Liver (tissue), 3 donors: ENCODE measurements around the gene WDR82.

ENCODE experiments used
- FOXA1 ChIP-seq: IDR thresholded peaks from 2 replicates; pipeline ENCODE4 v1.6.1; 2016; ENCODE audit warnings: antibody characterized with exemption
- GABPA ChIP-seq, 2 donors: IDR thresholded peaks in 1 of 2; conservative IDR thresholded peaks in 1 of 2; 2 replicates each; pipeline ENCODE4 v1.6.1; 2016; ENCODE audit warnings: antibody characterized with exemption in 2 of 2, mild to moderate bottlenecking in 1 of 2, moderate library complexity in 1 of 2
- HNF4A ChIP-seq, 2 donors: conservative IDR thresholded peaks; 2 replicates each; pipeline ENCODE4 v1.6.1; 2016; ENCODE audit warnings: antibody characterized with exemption in 2 of 2, mild to moderate bottlenecking in 2 of 2
- HNF4G ChIP-seq: IDR thresholded peaks from 2 replicates; pipeline ENCODE4 v1.6.1; 2016; ENCODE audit warnings: antibody characterized with exemption
- JUND ChIP-seq, 2 donors: IDR thresholded peaks; 2 replicates each; pipeline ENCODE4 v1.6.1; 2016; ENCODE audit warnings: antibody characterized with exemption in 2 of 2
- SP1 ChIP-seq: IDR thresholded peaks from 2 replicates; pipeline ENCODE4 v1.6.1; 2018; ENCODE audit warnings: antibody characterized with exemption, mild to moderate bottlenecking
- YY1 ChIP-seq: IDR thresholded peaks from 2 replicates; pipeline ENCODE4 v1.6.1; 2016; ENCODE audit warnings: antibody characterized with exemption, mild to moderate bottlenecking
- TF ChIP-seq, protein P1 (sequence below): fragments of 150-350 bp; IDR thresholded peaks from 2 replicates; pipeline ENCODE4 v1.5.1; 2017; ENCODE audit warnings: improper control_type of control experiment, low read depth, low read length; ENCODE audit not compliant: missing input control
- TF ChIP-seq, protein P2 (sequence below): IDR thresholded peaks from 2 replicates; pipeline ENCODE4 v1.6.1; 2016; ENCODE audit warnings: antibody characterized with exemption, mild to moderate bottlenecking
- TF ChIP-seq, protein P3 (sequence below): IDR thresholded peaks from 2 replicates; pipeline ENCODE4 v1.6.1; 2016; ENCODE audit warnings: antibody characterized with exemption
- TF ChIP-seq, protein P4 (sequence below): IDR thresholded peaks from 2 replicates; pipeline ENCODE4 v1.6.1; 2016; ENCODE audit warnings: antibody characterized with exemption
- donor health status: healthy.
- donor health status: healthy.

DNA sequence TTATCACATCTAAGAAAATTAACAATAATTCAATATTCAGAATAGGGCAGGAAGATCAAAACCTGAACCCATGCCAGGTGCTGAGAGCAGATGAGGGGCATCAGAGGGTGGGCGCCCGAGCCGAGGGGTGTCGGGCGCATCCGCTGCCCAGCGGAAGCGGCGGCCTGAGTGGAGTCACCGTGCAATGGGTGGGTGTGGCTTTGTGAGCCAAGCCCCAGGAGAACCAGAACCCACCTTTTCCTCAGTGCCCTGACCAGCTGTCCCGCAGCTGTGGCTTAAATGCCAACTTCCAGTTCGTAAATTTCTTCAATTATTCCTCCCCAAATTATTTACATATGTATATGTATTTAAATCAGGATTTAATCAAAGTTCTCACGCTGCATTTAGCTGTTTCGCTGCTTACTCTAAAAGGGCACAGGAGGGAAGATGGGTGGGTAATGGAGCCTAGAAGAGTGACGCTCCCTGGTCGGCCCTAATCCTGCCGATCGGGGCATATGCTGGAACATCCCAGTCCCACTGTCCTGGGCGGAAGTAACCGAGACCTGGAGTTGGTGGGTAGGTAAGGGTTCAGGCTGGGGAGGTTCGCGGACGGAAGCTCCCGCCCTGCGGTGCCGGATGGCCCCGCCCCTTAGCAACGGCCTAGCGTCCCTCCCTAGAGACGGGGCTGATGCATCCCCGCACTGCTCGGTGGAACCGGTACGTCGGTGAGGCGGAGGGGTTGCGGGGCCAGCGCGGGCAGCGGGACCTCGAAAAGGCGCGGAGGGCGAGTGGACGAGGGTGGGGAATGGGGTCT is 39.0 kb upstream of the WDR82 start:
- TF ChIP-seq, protein P1, sequence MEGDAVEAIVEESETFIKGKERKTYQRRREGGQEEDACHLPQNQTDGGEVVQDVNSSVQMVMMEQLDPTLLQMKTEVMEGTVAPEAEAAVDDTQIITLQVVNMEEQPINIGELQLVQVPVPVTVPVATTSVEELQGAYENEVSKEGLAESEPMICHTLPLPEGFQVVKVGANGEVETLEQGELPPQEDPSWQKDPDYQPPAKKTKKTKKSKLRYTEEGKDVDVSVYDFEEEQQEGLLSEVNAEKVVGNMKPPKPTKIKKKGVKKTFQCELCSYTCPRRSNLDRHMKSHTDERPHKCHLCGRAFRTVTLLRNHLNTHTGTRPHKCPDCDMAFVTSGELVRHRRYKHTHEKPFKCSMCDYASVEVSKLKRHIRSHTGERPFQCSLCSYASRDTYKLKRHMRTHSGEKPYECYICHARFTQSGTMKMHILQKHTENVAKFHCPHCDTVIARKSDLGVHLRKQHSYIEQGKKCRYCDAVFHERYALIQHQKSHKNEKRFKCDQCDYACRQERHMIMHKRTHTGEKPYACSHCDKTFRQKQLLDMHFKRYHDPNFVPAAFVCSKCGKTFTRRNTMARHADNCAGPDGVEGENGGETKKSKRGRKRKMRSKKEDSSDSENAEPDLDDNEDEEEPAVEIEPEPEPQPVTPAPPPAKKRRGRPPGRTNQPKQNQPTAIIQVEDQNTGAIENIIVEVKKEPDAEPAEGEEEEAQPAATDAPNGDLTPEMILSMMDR: no peak
- TF ChIP-seq, protein P2, sequence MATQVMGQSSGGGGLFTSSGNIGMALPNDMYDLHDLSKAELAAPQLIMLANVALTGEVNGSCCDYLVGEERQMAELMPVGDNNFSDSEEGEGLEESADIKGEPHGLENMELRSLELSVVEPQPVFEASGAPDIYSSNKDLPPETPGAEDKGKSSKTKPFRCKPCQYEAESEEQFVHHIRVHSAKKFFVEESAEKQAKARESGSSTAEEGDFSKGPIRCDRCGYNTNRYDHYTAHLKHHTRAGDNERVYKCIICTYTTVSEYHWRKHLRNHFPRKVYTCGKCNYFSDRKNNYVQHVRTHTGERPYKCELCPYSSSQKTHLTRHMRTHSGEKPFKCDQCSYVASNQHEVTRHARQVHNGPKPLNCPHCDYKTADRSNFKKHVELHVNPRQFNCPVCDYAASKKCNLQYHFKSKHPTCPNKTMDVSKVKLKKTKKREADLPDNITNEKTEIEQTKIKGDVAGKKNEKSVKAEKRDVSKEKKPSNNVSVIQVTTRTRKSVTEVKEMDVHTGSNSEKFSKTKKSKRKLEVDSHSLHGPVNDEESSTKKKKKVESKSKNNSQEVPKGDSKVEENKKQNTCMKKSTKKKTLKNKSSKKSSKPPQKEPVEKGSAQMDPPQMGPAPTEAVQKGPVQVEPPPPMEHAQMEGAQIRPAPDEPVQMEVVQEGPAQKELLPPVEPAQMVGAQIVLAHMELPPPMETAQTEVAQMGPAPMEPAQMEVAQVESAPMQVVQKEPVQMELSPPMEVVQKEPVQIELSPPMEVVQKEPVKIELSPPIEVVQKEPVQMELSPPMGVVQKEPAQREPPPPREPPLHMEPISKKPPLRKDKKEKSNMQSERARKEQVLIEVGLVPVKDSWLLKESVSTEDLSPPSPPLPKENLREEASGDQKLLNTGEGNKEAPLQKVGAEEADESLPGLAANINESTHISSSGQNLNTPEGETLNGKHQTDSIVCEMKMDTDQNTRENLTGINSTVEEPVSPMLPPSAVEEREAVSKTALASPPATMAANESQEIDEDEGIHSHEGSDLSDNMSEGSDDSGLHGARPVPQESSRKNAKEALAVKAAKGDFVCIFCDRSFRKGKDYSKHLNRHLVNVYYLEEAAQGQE: no peak
- TF ChIP-seq HNF4A (conservative IDR thresholded peaks at IDR 0.05) (no peak), SP1 (no peak), YY1 (no peak), GABPA (IDR thresholded peaks at IDR 0.05 in 1 of 2, conservative IDR thresholded peaks at IDR 0.05 in 1 of 2) (no peak), HNF4G (no peak), JUND (IDR thresholded peaks at IDR 0.05) (no peak), FOXA1 (no peak)
- TF ChIP-seq, protein P3, sequence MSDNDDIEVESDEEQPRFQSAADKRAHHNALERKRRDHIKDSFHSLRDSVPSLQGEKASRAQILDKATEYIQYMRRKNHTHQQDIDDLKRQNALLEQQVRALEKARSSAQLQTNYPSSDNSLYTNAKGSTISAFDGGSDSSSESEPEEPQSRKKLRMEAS: no peak
- TF ChIP-seq, protein P4, sequence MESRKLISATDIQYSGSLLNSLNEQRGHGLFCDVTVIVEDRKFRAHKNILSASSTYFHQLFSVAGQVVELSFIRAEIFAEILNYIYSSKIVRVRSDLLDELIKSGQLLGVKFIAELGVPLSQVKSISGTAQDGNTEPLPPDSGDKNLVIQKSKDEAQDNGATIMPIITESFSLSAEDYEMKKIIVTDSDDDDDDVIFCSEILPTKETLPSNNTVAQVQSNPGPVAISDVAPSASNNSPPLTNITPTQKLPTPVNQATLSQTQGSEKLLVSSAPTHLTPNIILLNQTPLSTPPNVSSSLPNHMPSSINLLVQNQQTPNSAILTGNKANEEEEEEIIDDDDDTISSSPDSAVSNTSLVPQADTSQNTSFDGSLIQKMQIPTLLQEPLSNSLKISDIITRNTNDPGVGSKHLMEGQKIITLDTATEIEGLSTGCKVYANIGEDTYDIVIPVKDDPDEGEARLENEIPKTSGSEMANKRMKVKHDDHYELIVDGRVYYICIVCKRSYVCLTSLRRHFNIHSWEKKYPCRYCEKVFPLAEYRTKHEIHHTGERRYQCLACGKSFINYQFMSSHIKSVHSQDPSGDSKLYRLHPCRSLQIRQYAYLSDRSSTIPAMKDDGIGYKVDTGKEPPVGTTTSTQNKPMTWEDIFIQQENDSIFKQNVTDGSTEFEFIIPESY: no peak
